K562 (cell line): ENCODE measurements around the gene CSMD2. TPM values are rescaled to one million over a fixed set of nuclear protein-coding genes. Genes with fewer than 3 reads are reported as not detected.

Experiments
- ATAC-seq: fragments of 200-7000 bp; cut with Tn5 transposase; 3 replicates; pipeline ENCODE4 v1.9.1; 2020; ENCODE audit warnings: moderate library complexity
- BruUV-seq: library from RNA; stranded (reverse); fragments of 400-500 nt; replicated peaks from 2 replicates; lab custom pipeline; 2021; lab: Mats Ljungman, UMichigan
- CTCF ChIA-PET: fragments of 300-600 bp; formaldehyde crosslinking; extraction: SDS; loops from one replicate; lab custom pipeline; 2021; ENCODE audit warnings: low intra/inter-chr PET ratio; lab: Yijun Ruan, JAX
- POLR2A ChIA-PET: fragments of 300-600, 350-650 bp; sonication (Branson Sonifier 250); formaldehyde crosslinking; extraction: SDS; loops from one replicate; lab custom pipeline; 2021; ENCODE audit warnings: antibody characterized with exemption, inconsistent platforms; lab: Yijun Ruan, JAX
- DNase-seq, 4 experiments: peaks; one replicate each; pipeline versions ENCODE4 v3.0.0 to v3.0.0-alpha.2; 2011 to 2018; ENCODE audit warnings: low spot score in 3 of 4, mixed read lengths in 3 of 4; ENCODE audit errors: extremely low read depth in 1 of 4
- FAIRE-seq: peaks from 2 replicates; lab custom pipeline; 2011; peaks lifted over from hg19 to GRCh38; lab: Jason Lieb, UNC
- H2AFZ ChIP-seq: 2 replicates; pipeline ENCODE4 v1.6.0; 2011; ENCODE audit warnings: low read depth, low read length, control low read depth, inconsistent platforms
- H3K27ac ChIP-seq: fragments of 200-600 bp; 3 replicates; pipeline ENCODE4 v1.8.0; 2011; ENCODE audit warnings: low read depth, mild to moderate bottlenecking, control low read depth, inconsistent platforms, low read length, moderate library complexity, mixed read lengths; ENCODE audit errors: extremely low read depth
- H3K27me3 ChIP-seq, 2 experiments: fragments of 300-600 bp in 1 of 2; 2 replicates in 1 of 2; 3 replicates in 1 of 2; pipeline versions ENCODE4 v1.6.0 to v1.8.0; 2011; ENCODE audit warnings: inconsistent platforms in 2 of 2, low read length in 2 of 2, mild to moderate bottlenecking in 1 of 2, mixed read lengths in 1 of 2, moderate library complexity in 1 of 2; ENCODE audit not compliant: control insufficient read depth in 2 of 2, insufficient read depth in 2 of 2
- H3K36me3 ChIP-seq: fragments of 300-600 bp; 3 replicates; pipeline ENCODE4 v1.8.0; 2011; ENCODE audit warnings: mild to moderate bottlenecking, low read length, inconsistent platforms; ENCODE audit not compliant: control insufficient read depth, insufficient read depth
- H3K4me1 ChIP-seq, 2 experiments: fragments of 200-600 bp in 1 of 2; replicated peaks in 1 of 2; 2 replicates in 1 of 2; 3 replicates in 1 of 2; pipeline versions ENCODE4 v1.5.1 to v1.8.0; 2011; ENCODE audit warnings: inconsistent platforms in 2 of 2, low read length in 2 of 2, mild to moderate bottlenecking in 1 of 2, mixed read lengths in 1 of 2, moderate library complexity in 1 of 2; ENCODE audit not compliant: control insufficient read depth in 2 of 2, insufficient read depth in 2 of 2
- H3K4me2 ChIP-seq: 2 replicates; pipeline ENCODE4 v1.6.1; 2011; ENCODE audit warnings: low read length, control low read depth, inconsistent platforms, mixed read lengths; ENCODE audit not compliant: insufficient read depth
- H3K4me3 ChIP-seq: fragments of 200-600 bp; sonication (generic), shearing (Covaris generic); 2 replicates; pipeline ENCODE4 v1.5.1; 2016; ENCODE audit warnings: control low read depth, inconsistent platforms
- H3K79me2 ChIP-seq: fragments of 200-600 bp; 3 replicates; pipeline ENCODE4 v1.8.0; 2011; ENCODE audit warnings: low read length, inconsistent platforms; ENCODE audit not compliant: control insufficient read depth, insufficient read depth
- H3K9ac ChIP-seq, 2 experiments: 2 replicates each; pipeline versions ENCODE4 v1.6.0 to v1.6.1; 2011; ENCODE audit warnings: low read depth in 2 of 2, low read length in 2 of 2, control low read depth in 1 of 2, inconsistent platforms in 1 of 2, mild to moderate bottlenecking in 1 of 2, mixed read lengths in 1 of 2; ENCODE audit not compliant: insufficient read depth in 1 of 2
- H3K9me1 ChIP-seq: one replicate; pipeline ENCODE4 v1.6.0; 2011; ENCODE audit warnings: inconsistent platforms, mild to moderate bottlenecking, low read length, moderate library complexity; ENCODE audit not compliant: control insufficient read depth, insufficient read depth
- H3K9me3 ChIP-seq: replicated peaks from 2 replicates; pipeline ENCODE4 v1.5.1; 2011; ENCODE audit warnings: low read depth, low read length, inconsistent platforms; ENCODE audit not compliant: control insufficient read depth, insufficient read depth
- H4K20me1 ChIP-seq: replicated peaks from 2 replicates; pipeline ENCODE4 v1.6.1; 2011; ENCODE audit warnings: low read length, inconsistent platforms, mixed read lengths; ENCODE audit not compliant: control insufficient read depth, insufficient read depth
- BMI1 ChIP-seq: fragments of 150-350 bp; IDR thresholded peaks from 2 replicates; pipeline ENCODE4 v1.6.1; 2014; ENCODE audit warnings: low read length
- PHF8 ChIP-seq: fragments of 200-600 bp; sonication (generic); IDR thresholded peaks from 2 replicates; pipeline ENCODE4 v1.6.1; 2012; ENCODE audit warnings: mixed run types, mild to moderate bottlenecking, inconsistent platforms, low read length, moderate library complexity, borderline replicate concordance
- POLR3A ChIP-seq: IDR thresholded peaks from 2 replicates; pipeline ENCODE4 v1.6.1; 2011; ENCODE audit warnings: borderline replicate concordance, mild to moderate bottlenecking, moderate library complexity; ENCODE audit not compliant: insufficient read length, insufficient read depth; ENCODE audit errors: extremely low read depth
- ZBTB12 ChIP-seq: fragments of 250-450 bp; sonication (Bioruptor Pico); IDR thresholded peaks from 2 replicates; pipeline ENCODE4 v1.4.0; 2020
- WGBS: fragments of 100-300 bp; shearing (Covaris generic); methylation state at CpG from one replicate; pipeline ENCODE4 v1.1.6; 2016; ENCODE audit warnings: low coverage, mixed read lengths; ENCODE audit not compliant: insufficient coverage; ENCODE audit errors: missing lambda C conversion rate; 5-methylcytosine and 5-hydroxymethylcytosine counted together
- in situ Hi-C: fragments of 300-500 bp; cut with MboI; formaldehyde crosslinking; loops from 4 replicates; pipeline ENCODE4 v1.15.0; 2018; ENCODE audit warnings: inconsistent platforms, mixed read lengths
- intact Hi-C: fragments of 100-400 bp; cut with micrococcal nuclease; formaldehyde crosslinking; loops from 2 replicates; pipeline ENCODE4 v1.14.2; 2022
- polyA plus RNA-seq, 8 experiments: library from polyadenylated mRNA; depleted of rRNA in 4 of 8; stranded (reverse) in 5 of 8; unstranded in 3 of 8; fragments of >200 nt; fragmentation: Nextera tagmentation in 2 of 8; fragmentation: Illumina TruSeq in 1 of 8; extraction: Ambion mirVana in 2 of 8; extraction: Trizol in 1 of 8; gene quantifications; 2 replicates each; pipeline versions ENCODE4 v1.2.1 to v1.2.3, GENCODE V29; 2011 to 2014; ENCODE audit warnings: inconsistent platforms in 1 of 8, missing spikeins in 1 of 8
- total RNA-seq, 7 experiments: library from RNA; depleted of rRNA in 6 of 7; stranded (reverse); fragments of >200 nt in 6 of 7; fragmentation: Illumina TruSeq in 2 of 7; extraction: Trizol in 2 of 7; gene quantifications; 2 replicates each; pipeline versions ENCODE4 v1.2.1 to v1.2.3, GENCODE V29; 2011 to 2021; ENCODE audit warnings: low replicate concordance in 1 of 7
- TF ChIP-seq, protein P1 (sequence below): fragments of 250-450 bp; sonication (Bioruptor Pico); IDR thresholded peaks from 2 replicates; pipeline ENCODE4 v1.4.0; 2020; ENCODE audit warnings: mild to moderate bottlenecking, moderate library complexity, borderline replicate concordance

CSMD2 gene
- total and polyA plus RNA-seq, 9 of the 15 experiments (the other 6 are each of a cell fraction or from before 2014, with no cell fraction given) = not detected

- in situ Hi-C loops = no loop called here
- Histone ChIP-seq H3K4me3 (no peak overlapping the region), H3K4me2 (no peak overlapping the region), H3K36me3 (no peaks in the 10 kb centered on the region), H2AFZ (no peak overlapping the region), H3K79me2 (no peaks in the 10 kb centered on the region), H3K9ac (no peak overlapping the region), H3K9me3 (no peaks in the 10 kb centered on the region; the same call in 1 of the 2 replicates), H3K27ac (no peak overlapping the region), H4K20me1 (no peaks in the 10 kb centered on the region; the same call in 1 of the 2 replicates), H3K27me3 (peaks cover 0 to 6% of the 10 kb centered on the region in 2 experiments; a peak in 2 of 5 replicates), H3K9me1 (no peaks in the 10 kb centered on the region), H3K4me1 (no peaks in the 10 kb centered on the region)
- DNase-seq (no peak), ATAC-seq (no peak), FAIRE-seq (no peak)
- POLR2A ChIA-PET = interaction anchor here (1.3 kb wide), 1 partner anchor 13 kb away, joined by 3 read pairs; no protein-coding TSS in a partner anchor
- TF ChIP-seq ZBTB12 = no peak
- TF ChIP-seq PHF8 = no peak
- no peak for TF ChIP-seq POLR3A
- no peak for TF ChIP-seq BMI1
- TF ChIP-seq, protein P1, sequence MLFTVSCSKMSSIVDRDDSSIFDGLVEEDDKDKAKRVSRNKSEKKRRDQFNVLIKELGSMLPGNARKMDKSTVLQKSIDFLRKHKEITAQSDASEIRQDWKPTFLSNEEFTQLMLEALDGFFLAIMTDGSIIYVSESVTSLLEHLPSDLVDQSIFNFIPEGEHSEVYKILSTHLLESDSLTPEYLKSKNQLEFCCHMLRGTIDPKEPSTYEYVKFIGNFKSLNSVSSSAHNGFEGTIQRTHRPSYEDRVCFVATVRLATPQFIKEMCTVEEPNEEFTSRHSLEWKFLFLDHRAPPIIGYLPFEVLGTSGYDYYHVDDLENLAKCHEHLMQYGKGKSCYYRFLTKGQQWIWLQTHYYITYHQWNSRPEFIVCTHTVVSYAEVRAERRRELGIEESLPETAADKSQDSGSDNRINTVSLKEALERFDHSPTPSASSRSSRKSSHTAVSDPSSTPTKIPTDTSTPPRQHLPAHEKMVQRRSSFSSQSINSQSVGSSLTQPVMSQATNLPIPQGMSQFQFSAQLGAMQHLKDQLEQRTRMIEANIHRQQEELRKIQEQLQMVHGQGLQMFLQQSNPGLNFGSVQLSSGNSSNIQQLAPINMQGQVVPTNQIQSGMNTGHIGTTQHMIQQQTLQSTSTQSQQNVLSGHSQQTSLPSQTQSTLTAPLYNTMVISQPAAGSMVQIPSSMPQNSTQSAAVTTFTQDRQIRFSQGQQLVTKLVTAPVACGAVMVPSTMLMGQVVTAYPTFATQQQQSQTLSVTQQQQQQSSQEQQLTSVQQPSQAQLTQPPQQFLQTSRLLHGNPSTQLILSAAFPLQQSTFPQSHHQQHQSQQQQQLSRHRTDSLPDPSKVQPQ (CRISPR knock-in tag) = no peak
- WGBS = under 1% methylated on average over 10 of the region's 10 CpGs
- CTCF ChIA-PET = no interaction called here
- intact Hi-C loops = no loop called here
- no TSS peak for BruUV-seq
Observed at GRCh38 chr1:33825506-33825905, 339.5 kb downstream of the CSMD2 start.
